ENCODE results near the gene SLC7A7. TPM values are rescaled to one million over a fixed set of nuclear protein-coding genes. Genes with fewer than 3 reads are reported as not detected.

Gene SLC7A7
- total RNA-seq, 2 experiments from 2014 or later: 0.40 to 1.1 TPM

DNA sequence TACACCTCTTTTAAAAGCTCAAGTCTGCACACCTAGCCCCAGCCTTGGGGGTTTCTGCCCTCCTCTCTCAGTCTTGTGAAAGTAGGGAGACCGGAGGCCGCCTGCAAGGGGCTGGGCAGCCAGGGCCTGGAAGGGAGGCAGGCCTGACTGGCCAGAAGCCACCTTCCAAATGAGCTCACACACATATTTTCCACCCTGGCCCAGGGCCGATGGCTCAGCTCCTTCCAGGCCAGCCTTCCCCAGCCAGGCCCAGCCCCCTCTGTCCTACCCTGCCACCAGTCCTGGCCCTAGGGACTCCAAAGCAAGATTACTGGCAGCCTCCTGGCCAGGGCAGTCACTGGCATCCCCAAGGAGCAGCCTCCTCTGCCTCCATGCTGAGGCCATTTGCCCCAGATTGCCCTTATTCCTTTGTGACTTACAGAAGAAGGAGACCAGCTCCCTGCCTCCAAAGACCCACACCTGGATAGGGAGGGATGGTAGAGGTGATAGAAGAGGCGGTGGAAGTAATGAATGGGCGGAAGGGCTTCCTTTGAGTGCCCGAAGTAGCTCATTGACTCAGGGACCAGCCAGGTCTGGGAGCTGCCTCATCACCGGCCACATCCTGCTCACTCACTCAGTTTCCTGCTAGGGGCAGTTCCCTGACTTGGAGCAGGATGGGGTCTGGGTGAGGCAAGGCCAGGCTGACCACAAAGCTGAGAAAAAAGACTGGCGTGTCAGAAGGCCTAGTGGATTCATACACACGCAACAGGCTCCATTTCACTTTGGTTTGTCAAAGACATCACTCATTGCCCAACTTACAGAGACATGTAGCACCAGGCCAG is 35.9 kb upstream of the SLC7A7 start:
- no peaks in the 10 kb centered on the region for H3K9me3 Mint-ChIP-seq
- peak; percentile 27 for DNase-seq
- H3K4me1 Mint-ChIP-seq (ENCODE audit: low read depth): peaks cover 16% of the 10 kb centered on the region
- no peaks in the 10 kb centered on the region for H3K27me3 Mint-ChIP-seq (ENCODE audit: low read depth)
- H3K27ac Mint-ChIP-seq: no peak overlapping the region
- no peaks in the 10 kb centered on the region for H3K36me3 Mint-ChIP-seq (ENCODE audit: low read depth)
- intact Hi-C loops (cut with micrococcal nuclease): loop anchor here (10.0 kb wide), 5 partner anchors 626 to 986 kb away; no protein-coding TSS in a partner anchor
- H3K4me3 Mint-ChIP-seq: no peak overlapping the region
- CTCF ChIA-PET: interaction anchor here (0.5 to 15.0 kb wide), 15 partner anchors 9 to 933 kb away, joined by 3 to 212 read pairs (median 6); partner anchors contain the start of genes MMP14 and MRPL52

DNA sequence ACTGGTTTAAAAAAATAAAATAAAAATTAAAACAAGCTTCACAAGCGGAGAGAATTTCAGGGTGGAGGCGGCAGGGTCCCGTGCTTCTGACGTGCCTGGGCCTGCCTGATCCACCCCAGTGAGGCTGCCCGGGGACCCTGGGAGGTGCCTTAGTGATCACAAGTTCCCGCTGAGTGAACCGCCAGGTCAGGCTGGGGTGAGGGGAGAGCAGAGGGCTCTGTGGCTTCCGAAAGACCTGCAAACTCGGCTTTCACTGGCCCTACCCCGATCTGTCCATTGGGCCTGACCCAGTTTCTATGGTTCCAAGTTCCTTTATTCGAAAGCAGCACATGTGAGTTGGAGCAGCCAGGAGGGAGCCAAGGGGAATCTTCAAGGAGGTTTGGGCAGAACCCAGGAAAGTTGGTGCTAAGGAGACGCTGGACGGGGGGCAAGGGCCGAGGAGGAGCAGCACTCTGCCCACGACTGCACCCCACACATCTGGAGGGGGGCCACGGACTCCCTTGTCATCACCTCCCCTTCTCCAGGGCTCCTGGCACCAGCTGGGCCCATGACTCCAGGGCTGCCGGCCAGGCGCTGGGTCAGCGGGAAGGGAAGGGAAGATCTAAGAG is 34.1 kb upstream of the SLC7A7 start:
- H3K9me3 Mint-ChIP-seq: no peaks in the 10 kb centered on the region
- H3K27me3 Mint-ChIP-seq (ENCODE audit: low read depth): peaks cover 3% of the 10 kb centered on the region
- intact Hi-C loops (cut with micrococcal nuclease): no loop called here
- no peaks in the 10 kb centered on the region for H3K36me3 Mint-ChIP-seq (ENCODE audit: low read depth)
- no peak overlapping the region for H3K4me3 Mint-ChIP-seq
- peaks cover 10% of the 10 kb centered on the region for H3K4me1 Mint-ChIP-seq (ENCODE audit: low read depth)
- H3K27ac Mint-ChIP-seq: no peak overlapping the region
- CTCF ChIA-PET: interaction anchor here (1.0 to 15.0 kb wide), 7 partner anchors 13 to 293 kb away, joined by 3 to 212 read pairs (median 3); partner anchors contain the start of gene MMP14
- DNase-seq: no peak

DNA sequence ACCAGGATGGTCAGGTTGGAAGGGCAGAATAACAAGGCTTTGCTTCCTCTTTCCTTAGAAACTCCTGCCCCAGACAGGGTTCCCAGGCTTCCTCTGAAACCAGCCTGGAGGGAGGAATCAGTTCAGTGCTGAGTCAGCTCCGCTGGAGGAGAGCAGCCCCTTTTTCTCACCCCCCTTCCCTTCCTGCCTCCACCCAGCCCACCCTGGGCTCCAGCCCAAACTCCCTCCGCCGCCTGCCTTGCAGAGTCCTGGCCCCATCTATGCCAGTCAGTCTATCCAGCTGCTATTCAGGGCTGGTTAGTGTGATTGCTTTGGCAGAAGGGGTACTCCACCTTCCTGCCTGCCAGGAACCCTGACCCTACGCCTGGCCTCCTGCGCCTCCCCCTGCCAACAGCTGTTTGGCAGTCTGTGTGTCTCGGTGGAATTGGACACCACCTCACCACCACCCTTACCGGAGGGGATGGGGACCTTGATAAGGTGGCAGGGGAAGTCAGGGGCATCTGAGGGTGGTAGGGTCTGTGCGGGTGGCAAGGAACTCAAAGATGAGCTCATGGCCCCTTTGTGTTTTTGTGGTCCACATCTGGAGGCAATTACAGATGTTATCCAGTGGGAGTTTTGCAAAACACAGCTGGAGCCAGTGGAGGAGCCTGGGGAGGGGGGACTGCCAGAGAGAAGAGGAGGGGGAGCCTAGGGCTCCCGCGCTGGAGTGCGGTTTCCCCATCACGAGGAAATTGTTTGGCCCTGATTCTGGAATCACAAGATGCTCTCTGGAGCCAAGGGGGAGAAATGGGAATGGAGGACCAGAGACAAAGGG is 33.3 kb upstream of the SLC7A7 start:
- Mint-ChIP-seq H3K27ac (no peak overlapping the region), H3K27me3 (ENCODE audit: low read depth) (peaks cover 3% of the 10 kb centered on the region), H3K9me3 (no peaks in the 10 kb centered on the region), H3K36me3 (ENCODE audit: low read depth) (no peaks in the 10 kb centered on the region), H3K4me3 (no peak overlapping the region), H3K4me1 (ENCODE audit: low read depth) (peaks cover 8% of the 10 kb centered on the region)
- CTCF ChIA-PET: interaction anchor here (1.5 to 15.0 kb wide), 4 partner anchors 12 to 292 kb away, joined by 3 to 212 read pairs (median 58); partner anchors contain the start of gene MMP14
- DNase-seq: no peak
- intact Hi-C loops (cut with micrococcal nuclease): no loop called here

- CTCF ChIA-PET: interaction anchor here (0.6 to 15.0 kb wide), 4 partner anchors 11 to 278 kb away, joined by 3 to 212 read pairs (median 58); partner anchors contain the start of gene MMP14
- intact Hi-C loops (cut with micrococcal nuclease): no loop called here
- H3K36me3 Mint-ChIP-seq (ENCODE audit: low read depth): no peaks in the 10 kb centered on the region
These were observed 32.6 kb upstream of the SLC7A7 start for GRCh38 chr14:22847661-22848341.

DNA sequence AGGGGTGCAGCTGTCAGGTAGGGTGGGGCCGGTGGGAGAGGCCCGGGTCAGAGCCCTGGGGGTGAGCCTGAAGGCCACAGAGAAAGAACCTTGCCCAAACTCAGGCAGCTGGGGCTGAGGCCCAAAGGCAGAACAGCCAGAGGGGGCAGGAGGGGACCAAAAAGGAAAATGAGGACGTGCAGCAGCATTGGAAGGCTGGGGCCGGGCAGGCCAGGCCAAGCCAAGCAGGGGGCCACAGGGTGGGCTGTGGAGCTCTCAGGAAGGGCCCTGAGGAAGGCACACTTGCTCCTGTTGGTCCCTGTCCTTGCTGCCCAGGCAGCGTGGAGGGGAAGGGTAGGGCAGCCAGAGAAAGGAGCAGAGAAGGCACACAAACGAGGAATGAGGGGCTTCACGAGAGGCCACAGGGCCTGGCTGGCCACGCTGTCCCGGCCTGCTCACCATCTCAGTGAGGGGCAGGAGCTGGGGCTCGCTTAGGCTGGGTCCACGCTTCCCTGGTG is 31.6 kb upstream of the SLC7A7 start:
- CTCF ChIA-PET: interaction anchor here (2.2 to 15.0 kb wide), 3 partner anchors 10 to 277 kb away, joined by 10 to 212 read pairs (median 105); partner anchors contain the start of gene MMP14
- H3K4me1 Mint-ChIP-seq (ENCODE audit: low read depth): no peaks in the 10 kb centered on the region
- DNase-seq: no peak

More at GRCh38 chr14:22847661-22848341, 32.6 kb upstream of the SLC7A7 start:
- no peaks in the 10 kb centered on the region for H3K9me3 Mint-ChIP-seq
- no peak overlapping the region for H3K4me3 Mint-ChIP-seq
- DNase-seq: no peak
- H3K27me3 Mint-ChIP-seq (ENCODE audit: low read depth): peaks cover 3% of the 10 kb centered on the region
- no peak overlapping the region for H3K27ac Mint-ChIP-seq
- H3K4me1 Mint-ChIP-seq (ENCODE audit: low read depth): peaks cover 2% of the 10 kb centered on the region

DNA sequence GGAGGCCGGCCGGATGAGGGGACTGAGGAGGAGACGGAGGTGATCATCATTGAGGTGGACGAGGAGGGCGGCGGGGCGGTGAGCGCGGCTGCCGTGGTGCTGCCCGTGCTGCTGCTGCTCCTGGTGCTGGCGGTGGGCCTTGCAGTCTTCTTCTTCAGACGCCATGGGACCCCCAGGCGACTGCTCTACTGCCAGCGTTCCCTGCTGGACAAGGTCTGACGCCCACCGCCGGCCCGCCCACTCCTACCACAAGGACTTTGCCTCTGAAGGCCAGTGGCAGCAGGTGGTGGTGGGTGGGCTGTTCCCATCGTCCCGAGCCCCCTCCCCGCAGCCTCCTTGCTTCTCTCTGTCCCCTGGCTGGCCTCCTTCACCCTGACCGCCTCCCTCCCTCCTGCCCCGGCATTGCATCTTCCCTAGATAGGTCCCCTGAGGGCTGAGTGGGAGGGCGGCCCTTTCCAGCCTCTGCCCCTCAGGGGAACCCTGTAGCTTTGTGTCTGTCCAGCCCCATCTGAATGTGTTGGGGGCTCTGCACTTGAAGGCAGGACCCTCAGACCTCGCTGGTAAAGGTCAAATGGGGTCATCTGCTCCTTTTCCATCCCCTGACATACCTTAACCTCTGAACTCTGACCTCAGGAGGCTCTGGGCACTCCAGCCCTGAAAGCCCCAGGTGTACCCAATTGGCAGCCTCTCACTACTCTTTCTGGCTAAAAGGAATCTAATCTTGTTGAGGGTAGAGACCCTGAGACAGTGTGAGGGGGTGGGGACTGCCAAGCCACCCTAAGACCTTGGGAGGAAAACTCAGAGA is 30.8 kb upstream of the SLC7A7 start:
- intact Hi-C loops (cut with micrococcal nuclease): no loop called here
- H3K27ac Mint-ChIP-seq: no peak overlapping the region

More for the DNA sequence above, 31.6 kb upstream of the SLC7A7 start:
- H3K36me3 Mint-ChIP-seq (ENCODE audit: low read depth): no peaks in the 10 kb centered on the region
- no peak overlapping the region for H3K4me3 Mint-ChIP-seq
- intact Hi-C loops (cut with micrococcal nuclease): no loop called here
- H3K9me3 Mint-ChIP-seq: no peaks in the 10 kb centered on the region
- no peak overlapping the region for H3K27ac Mint-ChIP-seq
- H3K27me3 Mint-ChIP-seq (ENCODE audit: low read depth): peaks cover 3% of the 10 kb centered on the region

DNA sequence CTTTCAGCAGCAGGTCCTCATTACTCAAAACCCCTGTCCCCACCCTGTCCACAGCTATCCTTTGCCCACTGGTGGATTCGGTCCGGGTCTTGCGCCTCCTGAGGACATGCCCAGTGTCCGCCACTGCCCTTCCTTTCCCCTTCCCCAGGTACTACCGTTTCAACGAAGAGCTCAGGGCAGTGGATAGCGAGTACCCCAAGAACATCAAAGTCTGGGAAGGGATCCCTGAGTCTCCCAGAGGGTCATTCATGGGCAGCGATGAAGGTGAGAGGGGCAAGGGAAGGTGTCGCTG is 29.8 kb upstream of the SLC7A7 start:
- H3K27me3 Mint-ChIP-seq (ENCODE audit: low read depth): peaks cover 3% of the 10 kb centered on the region
- H3K4me3 Mint-ChIP-seq: no peak overlapping the region

More for the DNA sequence above, 30.8 kb upstream of the SLC7A7 start:
- H3K36me3 Mint-ChIP-seq (ENCODE audit: low read depth): no peaks in the 10 kb centered on the region
- no peaks in the 10 kb centered on the region for H3K9me3 Mint-ChIP-seq
- no peak overlapping the region for H3K4me3 Mint-ChIP-seq
- H3K4me1 Mint-ChIP-seq (ENCODE audit: low read depth): no peaks in the 10 kb centered on the region
- CTCF ChIA-PET: interaction anchor here (10.1 to 15.0 kb wide), 2 partner anchors 9 to 24 kb away, joined by 105 to 212 read pairs; partner anchors contain the start of gene MMP14
- H3K27me3 Mint-ChIP-seq (ENCODE audit: low read depth): peaks cover 3% of the 10 kb centered on the region
- no peak for DNase-seq

GRCh38 chr14:22844221-22845102 is 29.2 kb upstream of the SLC7A7 start:
- intact Hi-C loops (cut with micrococcal nuclease): no loop called here
- H3K36me3 Mint-ChIP-seq (ENCODE audit: low read depth): no peaks in the 10 kb centered on the region

More for the DNA sequence above, 29.8 kb upstream of the SLC7A7 start:
- Mint-ChIP-seq H3K9me3 (no peaks in the 10 kb centered on the region), H3K27ac (no peak overlapping the region), H3K4me1 (ENCODE audit: low read depth) (no peaks in the 10 kb centered on the region), H3K36me3 (ENCODE audit: low read depth) (no peaks in the 10 kb centered on the region)
- no peak for DNase-seq
- intact Hi-C loops (cut with micrococcal nuclease): no loop called here
- CTCF ChIA-PET: interaction anchor here (0.6 to 2.8 kb wide), 4 partner anchors 9 to 34 kb away, joined by 3 to 20 read pairs (median 4); no protein-coding TSS in a partner anchor

GRCh38 chr14:22843123-22843925 is 28.1 kb upstream of the SLC7A7 start:
- intact Hi-C loops (cut with micrococcal nuclease): no loop called here
- no peaks in the 10 kb centered on the region for H3K9me3 Mint-ChIP-seq
- H3K36me3 Mint-ChIP-seq (ENCODE audit: low read depth): no peaks in the 10 kb centered on the region
- peaks cover 6% of the 10 kb centered on the region for H3K27me3 Mint-ChIP-seq (ENCODE audit: low read depth)
- CTCF ChIA-PET: interaction anchor here (2.8 kb wide), 1 partner anchor 10 kb away, joined by 20 read pairs; no protein-coding TSS in a partner anchor
- H3K27ac Mint-ChIP-seq: no peak overlapping the region
- H3K4me3 Mint-ChIP-seq: no peak overlapping the region
- DNase-seq: no peak
- peaks cover 2% of the 10 kb centered on the region for H3K4me1 Mint-ChIP-seq (ENCODE audit: low read depth)

More at GRCh38 chr14:22844221-22845102, 29.2 kb upstream of the SLC7A7 start:
- H3K27me3 Mint-ChIP-seq (ENCODE audit: low read depth): peaks cover 6% of the 10 kb centered on the region
- no peaks in the 10 kb centered on the region for H3K9me3 Mint-ChIP-seq
- CTCF ChIA-PET: interaction anchor here (0.6 to 2.8 kb wide), 4 partner anchors 9 to 33 kb away, joined by 3 to 20 read pairs (median 4); no protein-coding TSS in a partner anchor
- H3K27ac Mint-ChIP-seq: no peak overlapping the region
- H3K4me1 Mint-ChIP-seq (ENCODE audit: low read depth): no peaks in the 10 kb centered on the region
- no peak for DNase-seq
- H3K4me3 Mint-ChIP-seq: no peak overlapping the region
